ENCODE measurements around the gene SMC5. TPM values are rescaled to one million over a fixed set of nuclear protein-coding genes. Genes with fewer than 3 reads are reported as not detected.
"Not testable (repeated sequence)": the region's sequence is repeated elsewhere in the genome, so short reads cannot be mapped to it uniquely, and the experiment has no call there.

SMC5 gene
- 18.6 and 23.5 TPM in 2 replicates for total RNA-seq

- peak; percentile 73 for DNase-seq (ENCODE audit: low read depth)
These were observed at the start of gene SMC5 for GRCh38 chr9:70258692-70259511. Gene SMC5 (plus strand): TSS chr9:70258978. CDS start chr9:70259079, 101 bp downstream.

- DNase-seq (ENCODE audit: low read depth) = no peak
These were observed 41.7 kb upstream of the SMC5 start for GRCh38 chr9:70217029-70217428.

- DNase-seq (ENCODE audit: low read depth) = no peak
These were observed 40.0 kb upstream of the SMC5 start for GRCh38 chr9:70218767-70219166.

- no peak for DNase-seq (ENCODE audit: low read depth)
These were observed 38.6 kb upstream of the SMC5 start for GRCh38 chr9:70220216-70220615.

GRCh38 chr9:70222354-70222753, 36.4 kb upstream of the SMC5 start:
- no peak for DNase-seq (ENCODE audit: low read depth)

- no peak for DNase-seq (ENCODE audit: low read depth)
These were observed 30.7 kb upstream of the SMC5 start for GRCh38 chr9:70228118-70228517.

GRCh38 chr9:70228611-70229010, 30.2 kb upstream of the SMC5 start:
- no peak for DNase-seq (ENCODE audit: low read depth)

- DNase-seq (ENCODE audit: low read depth) = peak; percentile 16
These were observed 29.8 kb upstream of the SMC5 start for GRCh38 chr9:70229026-70229425.

GRCh38 chr9:70229579-70229978, 29.2 kb upstream of the SMC5 start:
- DNase-seq (ENCODE audit: low read depth) = peak; percentile 18

GRCh38 chr9:70232476-70232875, 26.3 kb upstream of the SMC5 start:
- no peak for DNase-seq (ENCODE audit: low read depth)

- DNase-seq (ENCODE audit: low read depth) = not testable (repeated sequence)
These were observed 24.6 kb upstream of the SMC5 start for GRCh38 chr9:70234208-70234607.

- not testable (repeated sequence) for DNase-seq (ENCODE audit: low read depth)
These were observed 12.8 kb upstream of the SMC5 start for GRCh38 chr9:70245952-70246351.

- DNase-seq (ENCODE audit: low read depth) = no peak
These were observed 8.6 kb upstream of the SMC5 start for GRCh38 chr9:70250221-70250620.

GRCh38 chr9:70255486-70255885, 3.3 kb upstream of the SMC5 start:
- no peak for DNase-seq (ENCODE audit: low read depth)

GRCh38 chr9:70256123-70256551, 2.6 kb upstream of the SMC5 start:
- DNase-seq (ENCODE audit: low read depth) = peak; percentile 37

- DNase-seq (ENCODE audit: low read depth) = no peak
These were observed 1.3 kb upstream of the SMC5 start for GRCh38 chr9:70257502-70257901.

GRCh38 chr9:70257991-70258691, 637 bp upstream of the SMC5 start:
- peak; percentile 71 for DNase-seq (ENCODE audit: low read depth)

- DNase-seq (ENCODE audit: low read depth) = no peak
These were observed 679 bp downstream of the SMC5 start for GRCh38 chr9:70259512-70259802.

GRCh38 chr9:70260007-70260443, 1.2 kb downstream of the SMC5 start:
- DNase-seq (ENCODE audit: low read depth) = no peak

- no peak for DNase-seq (ENCODE audit: low read depth)
These were observed 1.8 kb downstream of the SMC5 start for GRCh38 chr9:70260606-70261005.

GRCh38 chr9:70261131-70261870, 2.5 kb downstream of the SMC5 start:
- DNase-seq (ENCODE audit: low read depth) = no peak

GRCh38 chr9:70262366-70262765, 3.6 kb downstream of the SMC5 start:
- no peak for DNase-seq (ENCODE audit: low read depth)

- DNase-seq (ENCODE audit: low read depth) = peak; percentile 33
These were observed 4.2 kb downstream of the SMC5 start for GRCh38 chr9:70262948-70263347.
